ENCODE measurements around the gene PI4K2A. TPM values are rescaled to one million over a fixed set of nuclear protein-coding genes. Genes with fewer than 3 reads are reported as not detected.

PI4K2A gene
- total RNA-seq, 1 experiment from 2014 or later = 13.0 TPM

DNA sequence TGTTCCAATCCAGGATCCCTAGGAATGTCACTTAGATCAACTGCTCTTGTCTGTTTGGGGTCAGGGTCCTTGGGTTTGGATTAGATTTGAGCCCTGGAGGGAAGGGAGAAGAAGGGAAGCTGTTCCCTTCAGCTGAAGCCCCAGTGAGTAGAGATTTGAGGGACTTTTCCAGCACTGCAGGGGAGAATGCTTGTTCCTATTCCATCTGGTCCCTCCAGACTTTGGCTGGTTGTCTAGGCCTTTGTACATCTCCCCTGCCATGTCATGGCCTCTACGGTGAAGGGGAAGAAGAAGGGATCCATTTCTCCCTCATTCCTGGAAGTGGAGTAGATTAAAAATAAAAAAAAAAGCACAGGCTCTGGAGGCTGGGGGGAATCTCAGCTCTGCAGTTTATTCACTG, 39.9 kb upstream of the PI4K2A start:
- CTCF ChIA-PET = no interaction called here
- intact Hi-C loops (cut with micrococcal nuclease; ENCODE audit: unreplicated experiment) = no loop called here
- TF ChIP-seq, protein P1, sequence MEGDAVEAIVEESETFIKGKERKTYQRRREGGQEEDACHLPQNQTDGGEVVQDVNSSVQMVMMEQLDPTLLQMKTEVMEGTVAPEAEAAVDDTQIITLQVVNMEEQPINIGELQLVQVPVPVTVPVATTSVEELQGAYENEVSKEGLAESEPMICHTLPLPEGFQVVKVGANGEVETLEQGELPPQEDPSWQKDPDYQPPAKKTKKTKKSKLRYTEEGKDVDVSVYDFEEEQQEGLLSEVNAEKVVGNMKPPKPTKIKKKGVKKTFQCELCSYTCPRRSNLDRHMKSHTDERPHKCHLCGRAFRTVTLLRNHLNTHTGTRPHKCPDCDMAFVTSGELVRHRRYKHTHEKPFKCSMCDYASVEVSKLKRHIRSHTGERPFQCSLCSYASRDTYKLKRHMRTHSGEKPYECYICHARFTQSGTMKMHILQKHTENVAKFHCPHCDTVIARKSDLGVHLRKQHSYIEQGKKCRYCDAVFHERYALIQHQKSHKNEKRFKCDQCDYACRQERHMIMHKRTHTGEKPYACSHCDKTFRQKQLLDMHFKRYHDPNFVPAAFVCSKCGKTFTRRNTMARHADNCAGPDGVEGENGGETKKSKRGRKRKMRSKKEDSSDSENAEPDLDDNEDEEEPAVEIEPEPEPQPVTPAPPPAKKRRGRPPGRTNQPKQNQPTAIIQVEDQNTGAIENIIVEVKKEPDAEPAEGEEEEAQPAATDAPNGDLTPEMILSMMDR (IDR thresholded peaks at IDR 0.05; ENCODE audit: unreplicated experiment) = no peak
- DNase-seq = no peak
- no peak overlapping the region for H3K4me3 Mint-ChIP-seq (ENCODE audit: low read depth, unreplicated experiment)
- H3K9me3 Mint-ChIP-seq (ENCODE audit: low read depth, unreplicated experiment) = no peaks in the 10 kb centered on the region
- no peak overlapping the region for H3K27ac Mint-ChIP-seq (ENCODE audit: unreplicated experiment)
- BruUV-seq (replicated peaks) = no TSS peak
- H3K4me1 Mint-ChIP-seq (ENCODE audit: low read depth, unreplicated experiment) = peaks cover 23% of the 10 kb centered on the region
- no peaks in the 10 kb centered on the region for H3K27me3 Mint-ChIP-seq (ENCODE audit: unreplicated experiment)
- H3K36me3 Mint-ChIP-seq (ENCODE audit: insufficient read depth, unreplicated experiment) = no peaks in the 10 kb centered on the region

DNA sequence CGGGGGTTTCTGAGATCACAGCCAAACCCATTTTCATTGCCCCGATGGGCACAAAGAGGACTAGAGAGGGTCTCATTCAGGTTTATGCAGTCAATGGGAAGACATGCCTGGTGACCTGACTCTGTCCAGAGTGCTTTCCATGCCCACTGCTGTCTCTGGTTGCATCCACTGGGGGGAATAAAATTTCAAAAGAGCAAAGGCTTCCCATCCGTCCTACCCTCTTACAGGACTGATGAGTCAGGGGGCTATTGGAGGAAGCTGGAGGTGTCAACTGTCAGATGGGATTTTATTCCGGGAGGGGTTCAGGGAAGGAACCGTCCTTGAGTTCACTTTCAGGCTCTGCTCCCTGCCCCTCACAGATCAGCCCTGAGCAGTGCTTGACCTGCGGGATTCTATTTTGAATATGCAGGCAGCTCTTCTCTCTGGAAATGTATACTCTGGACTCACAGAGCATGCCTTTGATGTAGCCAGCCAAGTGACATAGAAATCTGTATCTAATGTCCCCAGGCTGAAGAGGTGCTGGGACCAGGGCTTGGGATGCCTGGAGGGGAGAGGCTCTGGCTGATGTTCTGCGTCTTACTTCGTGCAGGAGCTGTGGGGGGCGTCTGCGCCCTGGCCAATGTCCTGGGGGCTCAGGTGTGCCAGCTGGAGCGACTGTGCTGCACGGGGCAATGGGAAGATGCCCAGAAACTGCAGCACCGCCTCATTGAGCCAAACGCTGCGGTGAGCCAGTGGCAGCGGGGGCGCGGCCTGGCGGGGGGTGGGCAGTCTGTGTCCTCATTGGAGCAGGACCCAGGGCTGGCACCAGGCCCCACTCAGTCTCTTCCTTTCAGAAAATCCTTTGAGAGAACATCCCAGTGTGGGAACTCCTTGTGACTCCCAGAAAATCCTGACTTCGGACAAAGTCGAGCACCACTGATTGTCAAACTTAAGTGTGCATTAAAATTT, 38.9 kb upstream of the PI4K2A start:
- H3K9me3 Mint-ChIP-seq (ENCODE audit: low read depth, unreplicated experiment) = no peaks in the 10 kb centered on the region
- H3K4me3 Mint-ChIP-seq (ENCODE audit: low read depth, unreplicated experiment) = no peak overlapping the region
- CTCF ChIA-PET = no interaction called here
- peaks cover 14% of the 10 kb centered on the region for H3K4me1 Mint-ChIP-seq (ENCODE audit: low read depth, unreplicated experiment)
- DNase-seq = no peak
- H3K36me3 Mint-ChIP-seq (ENCODE audit: insufficient read depth, unreplicated experiment) = no peaks in the 10 kb centered on the region
- TF ChIP-seq, protein P1 (IDR thresholded peaks at IDR 0.05; ENCODE audit: unreplicated experiment) = no peak
- no peak overlapping the region for H3K27ac Mint-ChIP-seq (ENCODE audit: unreplicated experiment)
- BruUV-seq (replicated peaks) = no TSS peak
- H3K27me3 Mint-ChIP-seq (ENCODE audit: unreplicated experiment) = no peaks in the 10 kb centered on the region
- intact Hi-C loops (cut with micrococcal nuclease; ENCODE audit: unreplicated experiment) = no loop called here

DNA sequence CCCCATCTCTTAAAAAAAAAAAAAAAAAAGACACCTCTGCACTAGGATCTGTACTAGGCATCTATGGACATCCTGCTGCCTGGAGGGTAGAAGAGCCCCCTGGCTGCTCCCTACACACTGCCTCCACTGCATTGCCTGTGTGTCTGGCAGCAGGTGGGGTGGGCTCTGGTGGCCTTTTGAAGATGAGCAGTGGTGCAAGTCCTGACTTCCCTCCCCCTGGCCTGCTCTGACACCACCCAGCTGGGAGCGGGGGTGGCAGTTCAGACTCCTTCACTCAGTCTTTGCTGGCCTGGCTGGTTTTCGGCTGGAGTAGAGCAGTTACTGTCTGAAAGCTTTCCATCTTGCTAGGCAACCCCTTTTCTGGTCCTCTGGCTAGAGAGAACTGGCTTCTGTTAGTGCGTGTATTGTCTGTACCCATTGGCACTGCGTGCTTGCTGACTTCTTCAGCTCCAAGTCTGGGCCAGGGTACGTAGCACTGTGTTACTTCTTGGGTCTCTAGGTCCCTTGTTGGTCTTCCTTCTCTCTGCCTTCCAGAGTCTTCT, 33.3 kb upstream of the PI4K2A start:
- Mint-ChIP-seq H3K36me3 (ENCODE audit: insufficient read depth, unreplicated experiment) (no peaks in the 10 kb centered on the region), H3K27me3 (ENCODE audit: unreplicated experiment) (no peaks in the 10 kb centered on the region), H3K4me1 (ENCODE audit: low read depth, unreplicated experiment) (no peaks in the 10 kb centered on the region), H3K9me3 (ENCODE audit: low read depth, unreplicated experiment) (no peaks in the 10 kb centered on the region), H3K4me3 (ENCODE audit: low read depth, unreplicated experiment) (no peak overlapping the region), H3K27ac (ENCODE audit: unreplicated experiment) (no peak overlapping the region)
- TF ChIP-seq, protein P1 (IDR thresholded peaks at IDR 0.05; ENCODE audit: unreplicated experiment) = no peak
- CTCF ChIA-PET = no interaction called here
- intact Hi-C loops (cut with micrococcal nuclease; ENCODE audit: unreplicated experiment) = no loop called here
- BruUV-seq (replicated peaks) = no TSS peak
- no peak for DNase-seq

DNA sequence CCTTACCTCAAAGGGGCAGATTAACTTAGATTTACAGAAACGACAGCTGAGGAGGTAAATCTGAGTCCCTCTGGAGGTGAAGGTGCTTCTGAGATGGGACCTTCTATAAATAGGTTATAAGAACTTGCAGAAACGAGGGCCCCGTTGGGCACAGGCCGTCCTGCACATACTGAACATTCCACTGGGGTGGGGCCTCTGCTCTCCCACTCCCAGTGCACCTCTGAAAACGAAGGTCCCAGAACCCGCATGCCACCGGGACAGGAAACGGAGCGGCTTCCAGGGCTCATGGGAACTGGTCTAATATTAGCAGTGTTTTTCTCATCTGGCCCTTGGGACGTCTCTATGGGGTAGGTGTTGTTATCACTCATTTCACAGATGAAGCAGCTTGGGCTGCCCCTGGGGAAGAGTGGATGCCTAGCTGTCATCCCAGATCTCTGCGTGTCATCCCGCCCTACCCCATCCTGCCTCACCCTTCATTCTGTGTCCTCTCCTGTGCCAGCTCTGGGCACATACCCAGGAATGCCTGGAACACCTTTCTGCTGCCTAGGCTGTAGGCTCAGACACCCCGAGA, 31.4 kb upstream of the PI4K2A start:
- CTCF ChIA-PET = no interaction called here
- Mint-ChIP-seq H3K9me3 (ENCODE audit: low read depth, unreplicated experiment) (no peaks in the 10 kb centered on the region), H3K27ac (ENCODE audit: unreplicated experiment) (no peak overlapping the region), H3K36me3 (ENCODE audit: insufficient read depth, unreplicated experiment) (no peaks in the 10 kb centered on the region), H3K4me3 (ENCODE audit: low read depth, unreplicated experiment) (no peak overlapping the region), H3K4me1 (ENCODE audit: low read depth, unreplicated experiment) (no peaks in the 10 kb centered on the region), H3K27me3 (ENCODE audit: unreplicated experiment) (no peaks in the 10 kb centered on the region)
- intact Hi-C loops (cut with micrococcal nuclease; ENCODE audit: unreplicated experiment) = no loop called here
- TF ChIP-seq, protein P1 (IDR thresholded peaks at IDR 0.05; ENCODE audit: unreplicated experiment) = no peak
- BruUV-seq (replicated peaks) = no TSS peak
- no peak for DNase-seq

All from Calu3 (cell line).